T-cell (primary cell): ENCODE measurements around the gene MAZ. TPM values are rescaled to one million over a fixed set of nuclear protein-coding genes. Genes with fewer than 3 reads are reported as not detected.

ENCODE experiments used
- ATAC-seq, 4 experiments: fragments of 200-7000 bp in 3 of 4; fragments of 150-1000 bp in 1 of 4; cut with Tn5 transposase; replicated peaks in 1 of 4; 1 replicate in 3 of 4; 2 replicates in 1 of 4; pipeline ENCODE4 v1.10.0; 2021; ENCODE audit warnings: moderate library complexity in 3 of 4, mild to moderate bottlenecking in 2 of 4, moderate number of reproducible peaks in 1 of 4
- CTCF ChIA-PET, 2 donors: fragments of 300-600 bp; sonication (Branson Sonifier 250); formaldehyde crosslinking; loops; one replicate each; lab custom pipeline; 2022; ENCODE audit warnings: antibody characterized with exemption in 2 of 2; lab: Charles Lee
- POLR2A ChIA-PET, 2 donors: fragments of 300-600 bp; sonication (Branson Sonifier 250); formaldehyde crosslinking; loops; one replicate each; lab custom pipeline; 2022; ENCODE audit warnings: antibody characterized with exemption in 2 of 2; lab: Charles Lee
- DNase-seq, 35 experiments: peaks; one replicate each; pipeline versions ENCODE4 v3.0.0 to v3.0.0-alpha.2; 2013 to 2023
- H3K27ac ChIP-seq: one replicate; pipeline ENCODE4 v1.5.1; 2013; ENCODE audit warnings: low read length
- H3K27me3 ChIP-seq, 2 experiments: replicated peaks in 1 of 2; 1 replicate in 1 of 2; 2 replicates in 1 of 2; pipeline versions ENCODE4 v1.6.1 to v1.7.0; 2013; ENCODE audit warnings: low read length in 1 of 2, mixed read lengths in 1 of 2; ENCODE audit not compliant: control insufficient read depth in 2 of 2, insufficient read depth in 2 of 2; ENCODE audit errors: extremely low read depth in 1 of 2
- H3K36me3 ChIP-seq, 2 donors: 1 replicate in 1 of 2; 2 replicates in 1 of 2; pipeline versions ENCODE4 v1.6.1 to v1.7.0; 2013; ENCODE audit warnings: low read length in 1 of 2; ENCODE audit not compliant: control insufficient read depth in 2 of 2, insufficient read depth in 1 of 2; ENCODE audit errors: extremely low read depth in 1 of 2
- H3K4me1 ChIP-seq, 2 experiments: 1 replicate in 1 of 2; 2 replicates in 1 of 2; pipeline versions ENCODE4 v1.6.1 to v1.7.0; 2013; ENCODE audit warnings: low read length in 2 of 2, mixed read lengths in 1 of 2; ENCODE audit not compliant: insufficient read depth in 2 of 2, control insufficient read depth in 1 of 2; ENCODE audit errors: extremely low read depth in 1 of 2
- H3K4me3 ChIP-seq, 2 donors: 1 replicate in 1 of 2; 2 replicates in 1 of 2; pipeline versions ENCODE4 v1.5.1 to v1.7.0; 2013; ENCODE audit warnings: mild to moderate bottlenecking in 2 of 2, low read length in 1 of 2, moderate library complexity in 1 of 2; ENCODE audit not compliant: control insufficient read depth in 1 of 2; ENCODE audit errors: extremely low read depth in 1 of 2
- H3K9me3 ChIP-seq: 2 replicates; pipeline ENCODE4 v1.7.0; 2013
- H3K27ac Mint-ChIP-seq, 2 donors: one replicate each; pipeline ENCODE4 v1.8.0; 2020 to 2021; ENCODE audit warnings: mild to moderate bottlenecking in 2 of 2, mixed read lengths in 2 of 2
- H3K27me3 Mint-ChIP-seq, 2 donors: one replicate each; pipeline ENCODE4 v1.8.0; 2021 to 2022; ENCODE audit warnings: mixed read lengths in 2 of 2
- H3K36me3 Mint-ChIP-seq: one replicate; pipeline ENCODE4 v1.8.0; 2021; ENCODE audit warnings: mixed read lengths
- H3K4me1 Mint-ChIP-seq, 3 donors: one replicate each; pipeline ENCODE4 v1.8.0; 2020 to 2022; ENCODE audit warnings: mixed read lengths in 3 of 3, mild to moderate bottlenecking in 1 of 3
- H3K4me3 Mint-ChIP-seq, 3 donors: one replicate each; pipeline ENCODE4 v1.8.0; 2020 to 2022; ENCODE audit warnings: mild to moderate bottlenecking in 3 of 3, mixed read lengths in 3 of 3, moderate library complexity in 3 of 3
- H3K9me3 Mint-ChIP-seq, 3 donors: one replicate each; pipeline ENCODE4 v1.8.0; 2020 to 2022; ENCODE audit warnings: mixed read lengths in 3 of 3
- WGBS: methylation state at CpG from one replicate; pipeline ENCODE4 v1.1.5; 2013; ENCODE audit warnings: missing lambda C conversion rate; ENCODE audit not compliant: insufficient coverage; 5-methylcytosine and 5-hydroxymethylcytosine counted together
- total RNA-seq, 35 experiments: library from RNA in 6 of 35; stranded (reverse) in 6 of 35; fragments of 120-200 nt in 1 of 35; gene quantifications; one replicate each; pipeline versions ENCODE4 v1.2.1 to v1.2.4 and lab custom pipeline; 2013 to 2026

Gene MAZ
- total RNA-seq, 5 donors from 2014 or later (not counting 1 experiment from before 2014, with no cell fraction given), result 240 to 326 (median 305) TPM

DNA sequence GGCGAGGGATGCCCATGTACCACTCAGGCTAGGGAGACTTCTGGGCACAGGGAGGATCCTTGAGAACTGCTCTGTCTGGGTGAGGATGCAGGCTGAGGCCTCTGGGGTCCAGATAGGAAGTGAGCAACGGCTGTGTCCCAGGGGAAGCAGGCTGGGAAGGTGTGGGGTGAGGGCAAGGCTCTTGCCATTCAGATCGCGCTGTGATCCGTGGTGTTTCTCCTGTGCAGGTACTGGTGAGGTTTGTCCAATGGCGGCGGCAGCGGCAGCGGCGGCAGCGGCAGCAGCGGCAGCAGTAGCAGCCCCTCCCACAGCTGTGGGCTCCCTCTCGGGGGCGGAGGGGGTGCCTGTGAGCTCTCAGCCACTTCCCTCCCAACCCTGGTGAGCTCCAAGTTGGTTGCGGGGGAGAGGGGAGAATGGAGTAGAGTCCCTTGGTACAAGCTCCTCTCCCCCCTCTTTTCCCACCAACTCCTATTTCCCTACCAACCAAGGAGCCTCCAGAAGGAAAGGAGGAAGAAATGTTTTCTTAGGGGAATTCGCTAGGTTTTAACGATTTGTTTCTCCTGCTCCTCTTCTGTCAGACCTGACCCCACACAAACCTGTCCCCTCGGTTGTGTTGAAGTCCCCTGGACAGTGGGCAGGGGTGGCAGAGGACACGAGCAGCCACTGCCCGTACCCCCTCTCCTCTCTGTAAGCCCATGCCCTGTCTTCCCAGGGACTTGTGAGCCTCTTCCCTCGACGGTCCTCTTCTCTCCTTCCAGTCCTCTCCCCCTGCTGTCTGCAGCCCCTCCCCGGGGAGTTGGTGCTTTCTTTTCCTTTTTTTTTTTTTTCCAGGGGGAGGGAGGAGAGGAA lies 3.7 kb downstream of the MAZ start:
- H3K27ac ChIP-seq, result peak overlapping the region; percentile 66
- H3K36me3 ChIP-seq, result peaks cover 0 to 19% of the 10 kb centered on the region in 2 donors
- 50% methylated on average over 7 of the region's 23 CpGs for WGBS
- ChIA-PET POLR2A (interaction anchor here in 1 of 2 donors (0.6 kb wide), 1 partner anchor 25 kb away, joined by 14 read pairs; no protein-coding TSS in a partner anchor), CTCF (interaction anchor here (0.5 to 1.1 kb wide), 4 partner anchors 12 to 118 kb away, joined by 3 to 5 read pairs (median 3); no protein-coding TSS in a partner anchor)
- H3K4me1 Mint-ChIP-seq, result peaks cover 54 to 69% (median 57%) of the 10 kb centered on the region in 3 donors
- H3K4me1 ChIP-seq, result peaks cover 34 to 71% of the 10 kb centered on the region in 2 experiments
- no peaks in the 10 kb centered on the region for H3K9me3 ChIP-seq
- peak overlapping the region; percentile 87 to 94 for H3K27ac Mint-ChIP-seq
- ATAC-seq (no peak), DNase-seq (peak in 30 of 35 experiments; percentile 36 to 73 (median 53))
- peaks cover 0 to 16% of the 10 kb centered on the region in 2 experiments for H3K27me3 ChIP-seq
- peak overlapping the region; percentile 81 to 90 (median 82) for H3K4me3 Mint-ChIP-seq
- peaks cover 14% of the 10 kb centered on the region for H3K36me3 Mint-ChIP-seq
- H3K4me3 ChIP-seq, result peak overlapping the region; percentile 40 to 59
- H3K27me3 Mint-ChIP-seq, result peaks cover 0 to 2% of the 10 kb centered on the region in 2 donors
- no peaks in the 10 kb centered on the region for H3K9me3 Mint-ChIP-seq

- peaks cover 0 to 2% of the 10 kb centered on the region in 2 donors for H3K27me3 Mint-ChIP-seq
- peak overlapping the region; percentile 81 to 90 (median 82) for H3K4me3 Mint-ChIP-seq
These were observed 4.4 kb downstream of the MAZ start for GRCh38 chr16:29810699-29811169.

DNA sequence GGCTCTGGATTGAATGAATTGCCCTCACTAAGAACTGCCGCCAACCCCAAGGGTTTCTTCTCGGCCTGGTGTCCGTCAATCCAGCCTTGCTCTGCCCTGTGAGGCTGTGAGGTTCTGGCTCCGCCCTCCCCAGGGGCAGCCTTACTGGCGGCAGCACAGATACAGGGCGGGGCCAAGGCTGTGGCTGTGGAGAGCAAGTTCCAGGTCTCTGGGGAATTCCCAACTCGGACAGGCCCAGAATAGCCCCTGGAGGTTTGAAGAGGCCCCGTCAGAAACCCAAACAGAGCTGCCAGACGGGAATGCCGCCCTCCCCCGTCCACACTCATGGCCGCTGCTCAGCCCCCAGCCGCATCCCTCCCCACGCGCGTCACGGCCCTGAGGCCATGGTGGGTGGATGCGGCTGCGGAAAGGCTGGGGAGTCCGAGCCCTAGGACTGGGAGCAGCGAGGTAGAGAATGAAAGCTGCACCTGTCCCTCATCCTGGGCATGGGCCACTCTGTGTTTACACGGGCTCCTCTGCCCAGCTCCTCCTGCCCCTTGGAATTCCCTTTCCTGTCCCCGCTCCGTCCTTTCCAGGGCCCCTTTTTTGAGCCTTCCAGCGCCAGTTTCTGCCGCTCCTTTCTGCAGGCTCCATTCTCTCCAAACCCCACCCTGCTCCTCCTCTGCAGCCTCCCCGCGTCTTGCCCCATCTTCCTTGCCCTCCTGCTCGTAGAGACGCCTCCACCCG lies 5.0 kb downstream of the MAZ start:
- H3K27ac Mint-ChIP-seq, result peak overlapping the region; percentile 87 to 94
- ChIA-PET POLR2A (interaction anchor here in 1 of 2 donors (0.6 kb wide), 2 partner anchors 24 to 67 kb away, joined by 3 to 14 read pairs; no protein-coding TSS in a partner anchor), CTCF (interaction anchor here (0.5 to 0.7 kb wide), 2 partner anchors 37 to 638 kb away, joined by 3 read pairs; no protein-coding TSS in a partner anchor)
- no peaks in the 10 kb centered on the region for H3K9me3 Mint-ChIP-seq
- peak overlapping the region; percentile 69 to 72 for H3K4me3 ChIP-seq
- H3K36me3 ChIP-seq, result peaks cover 0 to 19% of the 10 kb centered on the region in 2 donors
- ATAC-seq (peak; percentile 9 to 22 (median 16)), DNase-seq (peak in 24 of 35 experiments; percentile 33 to 78 (median 52))
- peaks cover 14% of the 10 kb centered on the region for H3K36me3 Mint-ChIP-seq
- peak overlapping the region; percentile 66 for H3K27ac ChIP-seq
- H3K27me3 Mint-ChIP-seq, result peaks cover 0 to 2% of the 10 kb centered on the region in 2 donors
- H3K4me1 Mint-ChIP-seq, result peaks cover 54 to 75% (median 60%) of the 10 kb centered on the region in 3 donors
- peak overlapping the region; percentile 81 to 90 (median 82) for H3K4me3 Mint-ChIP-seq
- under 1% methylated on average over 20 of the region's 31 CpGs for WGBS
- no peaks in the 10 kb centered on the region for H3K9me3 ChIP-seq
- peaks cover 34 to 75% of the 10 kb centered on the region in 2 experiments for H3K4me1 ChIP-seq
- H3K27me3 ChIP-seq, result peaks cover 0 to 16% of the 10 kb centered on the region in 2 experiments

More at GRCh38 chr16:29810699-29811169, 4.4 kb downstream of the MAZ start:
- DNase-seq (no peak), ATAC-seq (no peak)
- peaks cover 54 to 72% (median 59%) of the 10 kb centered on the region in 3 donors for H3K4me1 Mint-ChIP-seq
- H3K36me3 Mint-ChIP-seq, result peaks cover 14% of the 10 kb centered on the region
- POLR2A ChIA-PET, result interaction anchor here in 1 of 2 donors (0.6 kb wide), 1 partner anchor 24 kb away, joined by 14 read pairs; no protein-coding TSS in a partner anchor
- peaks cover 0 to 16% of the 10 kb centered on the region in 2 experiments for H3K27me3 ChIP-seq
- H3K4me1 ChIP-seq, result peaks cover 34 to 75% of the 10 kb centered on the region in 2 experiments
- H3K4me3 ChIP-seq, result peak overlapping the region; percentile 69 to 72
- peak overlapping the region; percentile 87 to 94 for H3K27ac Mint-ChIP-seq
- H3K9me3 Mint-ChIP-seq, result no peaks in the 10 kb centered on the region
- H3K36me3 ChIP-seq, result peaks cover 0 to 19% of the 10 kb centered on the region in 2 donors
- CTCF ChIA-PET, result interaction anchor here (0.7 to 1.1 kb wide), 3 partner anchors 11 to 38 kb away, joined by 3 to 5 read pairs (median 3); no protein-coding TSS in a partner anchor
- WGBS, result 19% methylated on average over 5 of the region's 9 CpGs
- H3K27ac ChIP-seq, result peak overlapping the region; percentile 66
- no peaks in the 10 kb centered on the region for H3K9me3 ChIP-seq

DNA sequence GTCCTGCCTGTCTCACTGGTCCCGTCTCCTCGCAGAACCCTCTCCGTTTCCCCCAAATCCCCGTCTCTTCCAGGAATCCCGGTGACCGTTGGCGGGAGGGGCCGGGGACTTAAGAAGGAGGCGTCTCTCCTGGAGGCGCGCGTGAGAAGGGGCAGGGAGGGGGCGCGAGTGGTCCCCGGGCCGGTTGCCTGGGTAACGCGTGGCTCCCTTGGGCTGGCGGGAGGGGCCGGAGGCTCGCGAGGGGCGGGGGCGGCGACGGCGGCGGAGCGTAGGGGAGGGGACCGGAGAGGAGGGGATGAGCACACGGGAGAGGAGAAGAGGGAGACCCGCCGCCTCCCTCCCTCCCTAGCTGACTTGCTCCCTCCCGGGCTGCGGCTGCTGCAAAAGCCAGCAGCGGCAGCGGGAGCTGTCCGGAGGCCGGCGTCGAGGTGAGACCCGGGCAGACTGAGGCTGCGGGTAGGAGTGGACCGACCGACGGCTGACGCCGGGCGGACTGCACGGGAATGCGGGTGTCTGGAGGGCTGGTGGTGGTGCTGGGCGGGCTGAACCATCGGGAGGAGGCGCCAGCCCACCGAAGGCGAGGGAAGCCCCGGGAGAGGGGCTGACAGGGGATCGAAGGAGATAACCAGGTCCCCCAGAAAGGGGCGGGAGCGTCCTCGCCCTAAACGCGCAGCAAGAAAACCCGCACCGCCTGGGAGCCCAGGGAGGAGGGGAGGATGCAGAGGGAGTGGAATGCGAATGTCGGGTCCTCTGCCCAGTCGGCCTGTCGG lies 5.8 kb downstream of the MAZ start, which contains the start of gene PRRT2:
PRRT2 (plus strand) TSS at position 298 of the 770 bp plus-strand sequence. CDS start 862 bp downstream, outside the sequence.
- H3K36me3 ChIP-seq, result peaks cover 0 to 19% of the 10 kb centered on the region in 2 donors
- peaks cover 0 to 16% of the 10 kb centered on the region in 2 experiments for H3K27me3 ChIP-seq
- H3K4me3 ChIP-seq, result peak within 1 kb of the TSS; percentile 69 to 72
- Mint-ChIP-seq H3K36me3 (peaks cover 14% of the 10 kb centered on the region), H3K27me3 (peaks cover 0 to 2% of the 10 kb centered on the region in 2 donors), H3K27ac (peak within 1 kb of the TSS; percentile 87 to 94), H3K4me1 (peaks cover 59 to 80% (median 63%) of the 10 kb centered on the region in 3 donors), H3K4me3 (peak within 1 kb of the TSS; percentile 81 to 90 (median 82)), H3K9me3 (no peaks in the 10 kb centered on the region)
- ATAC-seq, result no peak
- ChIA-PET POLR2A (no interaction called here), CTCF (interaction anchor here in 1 of 2 donors (0.5 kb wide), 1 partner anchor 637 kb away, joined by 3 read pairs; no protein-coding TSS in a partner anchor)
- WGBS, result 15% methylated on average over 37 of the region's 69 CpGs
- H3K9me3 ChIP-seq, result no peaks in the 10 kb centered on the region
- H3K27ac ChIP-seq, result peak within 1 kb of the TSS; percentile 66
- H3K4me1 ChIP-seq, result peaks cover 34 to 81% of the 10 kb centered on the region in 2 experiments
- DNase-seq, result peak in 6 of 35 experiments; percentile 18 to 62 (median 36)
